B cell (primary cell): ENCODE data around the gene STX1B. TPM values are rescaled to one million over a fixed set of nuclear protein-coding genes. Genes with fewer than 3 reads are reported as not detected.

Experiments used
- ATAC-seq: fragments of 200-7000 bp; cut with Tn5 transposase; one replicate; pipeline ENCODE4 v1.10.0; 2021; ENCODE audit warnings: low read depth, mild to moderate bottlenecking, moderate number of reproducible peaks, moderate library complexity
- CTCF ChIA-PET: fragments of 350-600 bp; sonication (Branson Sonifier 250); formaldehyde crosslinking; loops from one replicate; lab custom pipeline; 2021; ENCODE audit warnings: antibody characterized with exemption, inconsistent platforms; lab: Charles Lee
- POLR2A ChIA-PET: fragments of 350-600 bp; sonication (Branson Sonifier 250); formaldehyde crosslinking; loops from one replicate; lab custom pipeline; 2021; ENCODE audit warnings: antibody characterized with exemption; lab: Charles Lee
- DNase-seq: peaks from one replicate; pipeline ENCODE4 v3.0.0; 2013
- H2AFZ ChIP-seq: 2 replicates; pipeline ENCODE4 v1.6.1; 2012; ENCODE audit warnings: mild to moderate bottlenecking, low read depth, low read length; ENCODE audit not compliant: insufficient read depth, poor library complexity, severe bottlenecking
- H3K27ac ChIP-seq, 2 donors: 1 replicate in 1 of 2; 2 replicates in 1 of 2; pipeline ENCODE4 v1.5.1; 2012 to 2013; ENCODE audit warnings: low read length in 2 of 2, mild to moderate bottlenecking in 2 of 2, moderate library complexity in 1 of 2
- H3K27me3 ChIP-seq, 4 experiments: fragments of 200-600 bp in 1 of 4; sonication (generic) in 1 of 4; replicated peaks in 1 of 4; 1 replicate in 2 of 4; 2 replicates in 2 of 4; pipeline versions ENCODE4 v1.6.1 to v1.7.0; 2013 to 2016; ENCODE audit warnings: low read length in 3 of 4, mild to moderate bottlenecking in 2 of 4, mixed read lengths in 1 of 4, moderate library complexity in 1 of 4; ENCODE audit not compliant: insufficient read depth in 4 of 4, control insufficient read depth in 3 of 4; ENCODE audit errors: control extremely low read depth in 1 of 4
- H3K36me3 ChIP-seq, 2 experiments: replicated peaks in 1 of 2; 1 replicate in 1 of 2; 2 replicates in 1 of 2; pipeline versions ENCODE4 v1.6.1 to v1.7.1; 2013; ENCODE audit warnings: low read length in 1 of 2; ENCODE audit not compliant: insufficient read depth in 2 of 2, control insufficient read depth in 1 of 2; ENCODE audit errors: control extremely low read depth in 1 of 2, extremely low read depth in 1 of 2
- H3K4me1 ChIP-seq, 2 donors: fragments of 200-600 bp in 1 of 2; sonication (generic) in 1 of 2; 1 replicate in 1 of 2; 2 replicates in 1 of 2; pipeline versions ENCODE4 v1.5.1 to v1.6.1; 2013 to 2017; ENCODE audit warnings: low read length in 2 of 2; ENCODE audit not compliant: control insufficient read depth in 2 of 2, insufficient read depth in 2 of 2
- H3K4me2 ChIP-seq: replicated peaks from 2 replicates; pipeline ENCODE3; 2012; ENCODE audit warnings: mild to moderate bottlenecking, low read depth, low read length; ENCODE audit not compliant: poor library complexity, severe bottlenecking
- H3K4me3 ChIP-seq, 5 experiments: fragments of 200-600 bp in 1 of 5; sonication (generic) in 1 of 5; 1 replicate in 3 of 5; 2 replicates in 2 of 5; pipeline versions ENCODE4 v1.5.1 to v1.7.0; 2011 to 2016; ENCODE audit warnings: low read length in 4 of 5, mild to moderate bottlenecking in 4 of 5, low read depth in 2 of 5, control low read depth in 1 of 5, moderate library complexity in 1 of 5; ENCODE audit not compliant: insufficient read depth in 1 of 5; ENCODE audit errors: control extremely low read depth in 1 of 5, extremely low read depth in 1 of 5
- H3K79me2 ChIP-seq: fragments of 200-600 bp; sonication (generic); one replicate; pipeline ENCODE4 v1.6.0; 2016; ENCODE audit warnings: low read length; ENCODE audit not compliant: control insufficient read depth, insufficient read depth
- H3K9ac ChIP-seq: fragments of 200-600 bp; sonication (generic); 2 replicates; pipeline ENCODE4 v1.6.1; 2017; ENCODE audit warnings: mild to moderate bottlenecking, low read length, moderate library complexity
- H3K9me3 ChIP-seq, 3 donors: one replicate each; pipeline versions ENCODE4 v1.6.1 to v1.7.1; 2013; ENCODE audit warnings: low read length in 2 of 3; ENCODE audit not compliant: control insufficient read depth in 2 of 3, insufficient read depth in 1 of 3; ENCODE audit errors: control extremely low read depth in 1 of 3
- H4K20me1 ChIP-seq: 2 replicates; pipeline ENCODE4 v1.6.0; 2012; ENCODE audit warnings: mild to moderate bottlenecking, low read length; ENCODE audit not compliant: insufficient read depth, control insufficient read depth, poor library complexity, severe bottlenecking
- H3K27ac Mint-ChIP-seq: one replicate; pipeline ENCODE4 v1.8.0; 2021; ENCODE audit warnings: mixed read lengths
- H3K27me3 Mint-ChIP-seq: one replicate; pipeline ENCODE4 v1.8.0; 2021; ENCODE audit warnings: mixed read lengths
- H3K4me1 Mint-ChIP-seq: one replicate; pipeline ENCODE4 v1.8.0; 2021; ENCODE audit warnings: mixed read lengths
- H3K4me3 Mint-ChIP-seq: one replicate; pipeline ENCODE4 v1.8.0; 2021; ENCODE audit warnings: mixed read lengths
- H3K9me3 Mint-ChIP-seq: one replicate; pipeline ENCODE4 v1.8.0; 2022; ENCODE audit warnings: mixed read lengths; ENCODE audit not compliant: insufficient read depth
- EZH2 ChIP-seq: IDR thresholded peaks from 2 replicates; pipeline ENCODE4 v1.6.1; 2012; ENCODE audit warnings: borderline replicate concordance, low read depth, mild to moderate bottlenecking, moderate library complexity, low read length; ENCODE audit not compliant: insufficient read depth, poor library complexity, severe bottlenecking
- WGBS: methylation state at CpG from one replicate; pipeline ENCODE4 v1.1.5; 2013; ENCODE audit warnings: missing lambda C conversion rate; ENCODE audit not compliant: insufficient coverage; 5-methylcytosine and 5-hydroxymethylcytosine counted together
- intact Hi-C: fragments of 100-400 bp; cut with micrococcal nuclease; formaldehyde crosslinking; loops from one replicate; pipeline ENCODE4 v1.10.0; 2022
- polyA plus RNA-seq: library from polyadenylated mRNA; depleted of rRNA; stranded (reverse); fragments of >200 nt; gene quantifications from 2 replicates; pipeline ENCODE4 v1.2.3, GENCODE V29; 2012
- total RNA-seq, 2 donors: library from RNA; stranded (reverse); fragments of 120-200 nt in 1 of 2; gene quantifications; 1 replicate in 1 of 2; 2 replicates in 1 of 2; pipeline versions ENCODE4 v1.2.3 to v1.2.4, GENCODE V29; 2013 to 2022
- TF ChIP-seq, protein P1 (sequence below): fragments of 200-600 bp; IDR thresholded peaks from one replicate; pipeline ENCODE4 v1.8.0; 2022; ENCODE audit warnings: antibody characterized with exemption, mild to moderate bottlenecking

The STX1B gene
- total and polyA plus RNA-seq, 2 donors (not counting 1 experiment from before 2014, with no cell fraction given) = 2.1 to 2.2 TPM

DNA sequence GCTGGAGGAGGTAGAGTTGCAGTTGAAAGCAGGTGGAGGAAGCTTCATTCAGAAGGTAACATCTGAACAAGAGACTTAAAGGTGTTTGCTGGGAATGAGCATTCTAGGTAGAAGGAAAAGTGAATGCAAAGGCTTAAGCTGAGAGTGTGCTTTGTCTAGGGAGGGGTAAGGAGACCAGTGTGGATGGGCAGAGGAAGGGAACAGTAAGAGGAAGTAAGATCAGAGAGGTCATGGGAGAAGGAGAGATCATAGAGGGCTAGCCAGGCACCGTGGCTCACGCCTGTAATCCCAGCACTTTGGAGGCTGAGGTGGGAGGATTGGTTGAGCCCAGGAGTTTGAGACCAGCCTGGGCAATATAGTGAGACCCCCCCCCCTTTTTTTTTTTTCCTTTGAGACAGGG is 26.3 kb upstream of the STX1B start:
- no peak overlapping the region for H3K27ac Mint-ChIP-seq
- no peak overlapping the region for H3K4me2 ChIP-seq
- peaks cover 8 to 16% of the 10 kb centered on the region in 2 donors for H3K4me1 ChIP-seq
- H3K27ac ChIP-seq = no peak overlapping the region
- H3K9me3 ChIP-seq = peaks cover 0 to 6% (median 0%) of the 10 kb centered on the region in 3 donors
- POLR2A ChIA-PET = no interaction called here
- TF ChIP-seq, protein P1, sequence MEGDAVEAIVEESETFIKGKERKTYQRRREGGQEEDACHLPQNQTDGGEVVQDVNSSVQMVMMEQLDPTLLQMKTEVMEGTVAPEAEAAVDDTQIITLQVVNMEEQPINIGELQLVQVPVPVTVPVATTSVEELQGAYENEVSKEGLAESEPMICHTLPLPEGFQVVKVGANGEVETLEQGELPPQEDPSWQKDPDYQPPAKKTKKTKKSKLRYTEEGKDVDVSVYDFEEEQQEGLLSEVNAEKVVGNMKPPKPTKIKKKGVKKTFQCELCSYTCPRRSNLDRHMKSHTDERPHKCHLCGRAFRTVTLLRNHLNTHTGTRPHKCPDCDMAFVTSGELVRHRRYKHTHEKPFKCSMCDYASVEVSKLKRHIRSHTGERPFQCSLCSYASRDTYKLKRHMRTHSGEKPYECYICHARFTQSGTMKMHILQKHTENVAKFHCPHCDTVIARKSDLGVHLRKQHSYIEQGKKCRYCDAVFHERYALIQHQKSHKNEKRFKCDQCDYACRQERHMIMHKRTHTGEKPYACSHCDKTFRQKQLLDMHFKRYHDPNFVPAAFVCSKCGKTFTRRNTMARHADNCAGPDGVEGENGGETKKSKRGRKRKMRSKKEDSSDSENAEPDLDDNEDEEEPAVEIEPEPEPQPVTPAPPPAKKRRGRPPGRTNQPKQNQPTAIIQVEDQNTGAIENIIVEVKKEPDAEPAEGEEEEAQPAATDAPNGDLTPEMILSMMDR = no peak
- no peaks in the 10 kb centered on the region for H3K27me3 Mint-ChIP-seq
- peaks cover 0 to 36% of the 10 kb centered on the region in 2 experiments for H3K36me3 ChIP-seq
- H3K79me2 ChIP-seq = peaks cover 26% of the 10 kb centered on the region
- no CpG with 5 or more reads among the region's 2 CpGs for WGBS
- ATAC-seq = no peak
- H3K4me3 ChIP-seq = no peak overlapping the region
- DNase-seq = no peak
- H3K4me3 Mint-ChIP-seq = no peak overlapping the region
- intact Hi-C loops = no loop called here
- H3K9ac ChIP-seq = no peak overlapping the region
- no peak overlapping the region for H2AFZ ChIP-seq
- H3K27me3 ChIP-seq = no peaks in the 10 kb centered on the region
- peaks cover 26% of the 10 kb centered on the region for H4K20me1 ChIP-seq
- peaks cover 20% of the 10 kb centered on the region for H3K4me1 Mint-ChIP-seq
- CTCF ChIA-PET = no interaction called here
- no peaks in the 10 kb centered on the region for H3K9me3 Mint-ChIP-seq

GRCh38 chr16:31033709-31034492 is 23.5 kb upstream of the STX1B start:
- ChIA-PET CTCF (interaction anchor here (1.2 to 1.6 kb wide), 2 partner anchors 40 to 108 kb away, joined by 3 to 5 read pairs; partner anchors contain the start of genes ZNF646 and ZNF668), POLR2A (interaction anchor here (0.7 to 2.3 kb wide), 5 partner anchors 40 to 838 kb away, joined by 3 to 14 read pairs (median 5); partner anchors contain the start of genes BCKDK, KAT8, ZNF646 and ZNF668)
- Histone ChIP-seq H3K9me3 (peaks cover 0 to 6% (median 0%) of the 10 kb centered on the region in 3 donors), H4K20me1 (peaks cover 26% of the 10 kb centered on the region), H3K36me3 (peaks cover 0 to 21% of the 10 kb centered on the region in 2 experiments), H3K4me2 (peak overlapping the region; percentile 94), H3K9ac (peak overlapping the region; percentile 95), H3K4me1 (peaks cover 8 to 16% of the 10 kb centered on the region in 2 donors), H3K79me2 (peaks cover 26% of the 10 kb centered on the region), H3K27me3 (no peaks in the 10 kb centered on the region), H2AFZ (peak overlapping the region; percentile 85), H3K4me3 (peak overlapping the region; percentile 76 to 99 (median 90)), H3K27ac (peak overlapping the region; percentile 99 to 100)
- Mint-ChIP-seq H3K27me3 (no peaks in the 10 kb centered on the region), H3K27ac (peak overlapping the region; percentile 99), H3K4me3 (peak overlapping the region; percentile 95), H3K4me1 (peaks cover 21% of the 10 kb centered on the region), H3K9me3 (no peaks in the 10 kb centered on the region)
- intact Hi-C loops = loop anchor here (1.0 to 5.0 kb wide), 10 partner anchors 37 to 425 kb away; partner anchors contain the start of genes ARMC5, BCKDK, CFAP119 and FBRS
- ATAC-seq (peak; percentile 53), DNase-seq (peak; percentile 91)
- 2% methylated on average over 43 of the region's 47 CpGs for WGBS
- no peak for TF ChIP-seq EZH2
- TF ChIP-seq, protein P1 = no peak
